Aorta (tissue), 5 donors: Measurements from ENCODE around the gene TLR3. TPM values are rescaled to one million over a fixed set of nuclear protein-coding genes. Genes with fewer than 3 reads are reported as not detected.

Source experiments
- ATAC-seq: fragments of 200-7000 bp; cut with Tn5 transposase; one replicate; pipeline ENCODE4 v1.9.1; 2022; ENCODE audit warnings: moderate library complexity; ENCODE audit not compliant: low FRiP score
- DNase-seq, 2 donors: peaks; one replicate each; pipeline ENCODE4 v3.0.0-alpha.2; 2020
- H3K27ac ChIP-seq, 2 donors: one replicate each; pipeline ENCODE4 v1.5.1; 2013; ENCODE audit warnings: low read length in 2 of 2, mild to moderate bottlenecking in 2 of 2, moderate library complexity in 2 of 2, control low read depth in 1 of 2, inconsistent platforms in 1 of 2, low read depth in 1 of 2
- H3K27me3 ChIP-seq, 2 donors: one replicate each; pipeline ENCODE4 v1.6.1; 2013; ENCODE audit warnings: control low read depth in 1 of 2, low read length in 1 of 2, mild to moderate bottlenecking in 1 of 2, moderate library complexity in 1 of 2; ENCODE audit not compliant: insufficient read depth in 2 of 2, control insufficient read depth in 1 of 2
- H3K36me3 ChIP-seq, 2 donors: one replicate each; pipeline ENCODE4 v1.6.1; 2013; ENCODE audit warnings: control low read depth in 1 of 2, low read length in 1 of 2, mild to moderate bottlenecking in 1 of 2; ENCODE audit not compliant: insufficient read depth in 2 of 2, control insufficient read depth in 1 of 2
- H3K4me1 ChIP-seq, 2 donors: one replicate each; pipeline ENCODE4 v1.6.1; 2013; ENCODE audit warnings: low read length in 2 of 2, control low read depth in 1 of 2, mild to moderate bottlenecking in 1 of 2, moderate library complexity in 1 of 2; ENCODE audit not compliant: insufficient read depth in 2 of 2, control insufficient read depth in 1 of 2
- H3K4me3 ChIP-seq, 2 donors: one replicate each; pipeline ENCODE4 v1.5.1; 2013; ENCODE audit warnings: low read length in 2 of 2, control low read depth in 1 of 2, mild to moderate bottlenecking in 1 of 2
- H3K9me3 ChIP-seq: one replicate; pipeline ENCODE4 v1.6.1; 2013; ENCODE audit warnings: mild to moderate bottlenecking, low read length; ENCODE audit not compliant: control insufficient read depth
- WGBS, 2 donors: extraction: QIAGEN DNeasy Blood & Tissue Kit; methylation state at CpG; one replicate each; pipeline ENCODE4 v1.1.7; 2013; 5-methylcytosine and 5-hydroxymethylcytosine counted together
- intact Hi-C, 2 donors: fragments of 100-400 bp; cut with DNase I; formaldehyde crosslinking; loops; one replicate each; pipeline versions ENCODE4 v1.14.2 to v1.15.0; 2022
- polyA plus RNA-seq, 2 donors: library from polyadenylated mRNA; stranded (reverse); fragments of 200-250 nt; gene quantifications; one replicate each; pipeline ENCODE4 v1.2.3, GENCODE V29; 2013
- total RNA-seq, 2 donors: library from RNA; stranded (reverse); fragmentation: NEBNext Ultra II Directional; extraction: Animal tissue kit (Norgen Biotek cat#: 25700); gene quantifications; one replicate each; pipeline ENCODE4 v1.2.1, GENCODE V29; 2021
- donor health status: healthy with polysubstance abuse.
- donor health status: Bipolar disorder and iron deficiency.
- donor health status: DM: no; HTN: no; CAD: no.
- donor health status: DM: no; HTN: no; CAD: no.
- donor health status: DM: yes; HTN: yes; CAD: no.

Gene TLR3
- total and polyA plus RNA-seq, 4 donors: 2.0 to 14.9 (median 4.2) TPM

DNA sequence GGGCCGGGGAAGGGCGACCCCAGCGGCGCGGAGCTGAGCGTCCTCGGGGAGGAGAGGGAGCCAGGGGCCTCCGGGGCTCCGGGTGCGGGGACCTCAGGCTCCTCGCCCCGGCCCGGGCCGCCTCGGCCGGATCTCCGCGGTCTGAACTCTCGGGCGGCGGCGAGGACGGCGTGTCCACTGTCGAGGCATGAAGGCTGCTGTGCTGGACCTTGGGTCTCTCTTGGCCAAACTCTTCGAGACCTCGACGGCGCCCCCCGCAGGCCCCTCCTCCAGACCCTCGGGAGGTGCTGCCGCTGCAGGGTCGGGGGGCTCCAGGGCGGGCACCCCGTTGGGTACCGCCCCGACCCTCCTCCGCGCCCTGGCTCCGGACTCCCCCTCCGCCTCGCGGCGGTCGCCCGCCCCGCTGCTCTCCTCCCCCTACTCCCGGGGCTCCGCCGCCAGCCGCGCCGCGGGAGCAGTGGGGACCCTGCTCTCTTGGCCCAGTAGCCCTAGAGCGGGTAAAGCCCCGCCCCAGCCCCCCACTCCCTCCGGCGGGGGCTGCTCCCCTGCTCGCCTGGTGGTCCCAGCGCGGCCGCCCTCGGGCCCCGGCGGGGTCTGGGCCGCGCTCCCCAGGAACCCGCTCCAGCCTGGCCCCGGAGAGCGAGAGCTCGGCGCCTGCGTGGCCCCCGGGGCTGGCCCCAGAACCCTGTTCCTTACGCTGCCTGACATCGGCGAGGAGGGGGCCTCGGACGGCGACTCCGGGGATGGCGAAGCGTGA lies 36.1 kb downstream of the TLR3 start:
- ATAC-seq (peak; percentile 49), DNase-seq (peak in 1 of 2 donors; percentile 78)
- Histone ChIP-seq H3K36me3 (no peaks in the 10 kb centered on the region), H3K27ac (no peak overlapping the region), H3K4me1 (no peaks in the 10 kb centered on the region), H3K4me3 (peak overlapping the region; percentile 0 to 34), H3K9me3 (no peaks in the 10 kb centered on the region), H3K27me3 (no peaks in the 10 kb centered on the region)
- intact Hi-C loops: no loop called here
- 2% methylated on average over 53 to 83 of the region's 83 CpGs for WGBS, 2 donors

DNA sequence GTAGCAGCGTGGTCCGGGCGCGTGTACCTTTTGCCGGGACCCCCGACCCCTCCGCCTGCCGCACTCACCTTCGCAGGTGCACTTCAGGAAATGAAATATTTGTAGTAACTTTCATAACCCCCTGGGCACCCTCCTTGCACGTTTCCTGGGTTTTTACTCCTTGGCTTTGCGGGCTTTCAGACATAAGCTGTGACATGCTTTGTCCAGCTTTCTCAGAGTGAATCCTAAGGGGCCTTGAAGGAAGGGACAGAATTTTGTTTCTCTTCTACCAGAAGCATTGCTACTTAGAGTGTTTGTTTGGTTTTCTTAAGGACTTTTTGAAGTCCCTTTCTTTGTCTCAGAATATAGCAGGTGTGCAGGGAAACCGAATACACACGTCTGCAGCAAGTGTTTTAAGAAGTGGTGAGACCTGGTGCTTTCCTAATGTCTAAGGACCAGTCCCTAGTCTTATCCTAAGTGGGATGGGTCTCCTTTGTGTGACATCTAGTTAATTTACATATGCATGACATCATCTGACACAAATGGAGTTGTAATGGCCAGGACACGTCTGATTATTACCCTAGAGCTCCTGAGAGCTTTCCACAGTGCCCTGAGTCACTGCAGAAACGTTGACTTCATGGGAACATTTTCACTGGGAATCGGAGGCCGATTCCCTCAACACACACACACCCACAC lies 36.8 kb downstream of the TLR3 start:
- peak overlapping the region; percentile 0 to 34 for H3K4me3 ChIP-seq
- no peaks in the 10 kb centered on the region for H3K36me3 ChIP-seq
- WGBS, 2 donors: 26 to 30% methylated on average over 17 of the region's 17 CpGs
- ATAC-seq: no peak
- intact Hi-C loops: no loop called here
- no peaks in the 10 kb centered on the region for H3K27me3 ChIP-seq
- no peak overlapping the region for H3K27ac ChIP-seq
- no peaks in the 10 kb centered on the region for H3K4me1 ChIP-seq
- H3K9me3 ChIP-seq: no peaks in the 10 kb centered on the region
- no peak for DNase-seq

DNA sequence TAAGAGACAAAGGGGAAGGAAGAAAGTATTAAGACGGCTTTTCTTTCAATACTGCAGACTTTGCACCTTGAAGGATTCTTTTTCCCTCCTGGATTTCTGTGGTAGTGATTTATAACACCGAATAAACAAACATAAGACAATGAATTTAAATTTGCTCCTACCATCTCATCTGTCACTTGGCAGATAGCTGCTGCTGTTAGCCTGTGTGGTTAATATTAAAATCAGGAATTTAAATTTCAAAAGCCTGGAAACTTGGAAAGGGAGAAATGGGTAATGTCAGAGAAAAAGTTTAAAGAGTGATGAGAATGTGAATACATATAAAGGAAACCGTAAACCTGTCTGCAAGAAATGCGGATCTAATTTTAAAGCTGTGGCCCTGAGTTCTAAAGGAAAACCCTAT lies 39.0 kb downstream of the TLR3 start:
- no peak overlapping the region for H3K4me3 ChIP-seq
- ATAC-seq (no peak), DNase-seq (no peak)
- H3K4me1 ChIP-seq: no peaks in the 10 kb centered on the region
- H3K36me3 ChIP-seq: no peaks in the 10 kb centered on the region
- H3K27ac ChIP-seq: no peak overlapping the region
- 82 to 87% methylated on average over 4 of the region's 4 CpGs for whole genome bisulfite sequencing, 2 donors
- intact Hi-C loops: no loop called here
- H3K9me3 ChIP-seq: no peaks in the 10 kb centered on the region
- no peaks in the 10 kb centered on the region for H3K27me3 ChIP-seq

DNA sequence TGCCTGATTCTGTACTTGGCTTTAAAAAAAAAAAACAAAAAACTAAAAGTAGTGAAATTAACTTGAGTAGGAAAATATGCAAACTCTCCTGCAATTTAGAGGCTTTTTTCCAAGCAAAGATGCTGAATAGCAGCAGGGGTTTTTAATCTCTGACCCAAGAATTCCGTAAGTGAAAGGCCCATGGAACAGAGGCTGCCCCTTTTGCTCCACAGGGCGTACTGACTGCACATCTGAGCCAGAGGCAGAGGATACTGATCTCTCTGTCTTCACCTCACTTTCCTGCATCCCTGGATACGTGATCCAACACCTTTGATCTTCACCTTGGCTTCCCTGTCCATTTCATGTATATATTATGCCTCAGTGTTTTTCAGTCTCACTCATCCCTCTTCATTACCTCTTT lies 39.4 kb downstream of the TLR3 start:
- Histone ChIP-seq H3K36me3 (no peaks in the 10 kb centered on the region), H3K27me3 (no peaks in the 10 kb centered on the region), H3K27ac (no peak overlapping the region), H3K9me3 (no peaks in the 10 kb centered on the region), H3K4me3 (no peak overlapping the region), H3K4me1 (no peaks in the 10 kb centered on the region)
- WGBS, 2 donors: 84 to 93% methylated on average over 3 of the region's 3 CpGs
- intact Hi-C loops: no loop called here
- DNase-seq (no peak), ATAC-seq (no peak)

DNA sequence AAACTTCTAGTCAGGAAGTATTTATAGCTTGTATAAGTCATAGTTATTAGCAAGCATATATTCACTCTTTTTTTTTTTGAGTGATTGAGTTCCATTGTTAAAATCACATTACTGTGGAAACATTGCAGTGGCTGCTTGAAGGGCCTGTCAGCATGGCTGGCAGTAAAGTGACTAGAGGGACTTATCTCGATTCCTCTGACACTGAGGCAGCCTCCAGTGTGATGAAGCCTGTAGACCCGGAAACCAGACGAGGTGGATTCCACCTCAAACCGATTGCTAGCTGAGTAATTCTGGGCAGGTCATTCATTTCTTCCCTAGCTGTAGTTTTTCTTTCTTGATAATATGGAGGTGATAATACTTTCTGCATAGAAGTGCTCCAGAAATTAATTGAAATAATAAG lies 40.3 kb downstream of the TLR3 start:
- Histone ChIP-seq H3K4me1 (no peaks in the 10 kb centered on the region), H3K4me3 (no peak overlapping the region), H3K27me3 (no peaks in the 10 kb centered on the region), H3K36me3 (no peaks in the 10 kb centered on the region), H3K27ac (no peak overlapping the region), H3K9me3 (no peaks in the 10 kb centered on the region)
- DNase-seq: no peak
- ATAC-seq: no peak
- intact Hi-C loops: no loop called here
- 76 to 81% methylated on average over 4 of the region's 4 CpGs for WGBS, 2 donors

DNA sequence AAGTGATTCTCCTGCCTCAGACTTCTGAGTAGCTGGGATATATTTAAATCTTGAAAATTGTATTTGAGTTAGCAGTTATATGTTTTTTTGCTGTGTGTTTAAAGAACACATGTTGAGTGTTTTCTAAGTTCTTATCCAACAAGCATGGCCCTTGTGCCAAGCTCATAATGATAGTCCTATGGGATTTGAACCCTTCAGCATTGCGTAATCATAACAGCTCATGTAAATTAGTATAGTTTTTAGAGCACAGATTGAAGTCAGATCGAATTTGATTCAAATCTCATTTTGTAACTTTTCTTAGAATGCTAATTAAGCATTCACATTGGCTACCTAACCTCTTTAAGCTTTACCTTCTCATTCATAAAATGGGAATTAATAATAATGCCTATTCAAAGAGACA lies 47.7 kb downstream of the TLR3 start:
- H3K27me3 ChIP-seq: no peaks in the 10 kb centered on the region
- DNase-seq (no peak), ATAC-seq (no peak)
- H3K9me3 ChIP-seq: no peaks in the 10 kb centered on the region
- intact Hi-C loops: no loop called here
- H3K4me3 ChIP-seq: no peak overlapping the region
- WGBS, 2 donors: 87 to 91% methylated on average over 2 of the region's 2 CpGs
- H3K36me3 ChIP-seq: no peaks in the 10 kb centered on the region
- H3K27ac ChIP-seq: no peak overlapping the region
- no peaks in the 10 kb centered on the region for H3K4me1 ChIP-seq

DNA sequence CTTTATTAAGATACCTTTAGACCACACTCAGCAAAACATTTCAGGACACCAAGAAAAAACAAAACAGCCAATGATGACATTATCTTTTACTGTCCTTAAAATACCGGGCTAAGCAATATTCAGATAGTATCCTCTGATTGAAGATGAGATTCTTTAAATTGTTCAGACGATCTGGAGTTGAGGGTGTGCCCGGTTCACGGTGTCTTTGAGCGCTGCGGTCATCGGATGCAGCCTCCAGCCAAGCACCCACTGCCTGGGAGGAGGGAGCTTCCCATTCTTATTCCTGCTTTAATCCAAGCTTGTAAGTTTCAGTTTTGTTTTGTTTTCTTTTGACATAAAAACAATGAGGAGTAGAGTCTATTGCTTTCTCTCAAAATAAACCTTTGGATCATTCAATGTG lies 49.6 kb downstream of the TLR3 start:
- Histone ChIP-seq H3K27ac (no peak overlapping the region), H3K9me3 (no peaks in the 10 kb centered on the region), H3K36me3 (no peaks in the 10 kb centered on the region), H3K4me1 (no peaks in the 10 kb centered on the region), H3K27me3 (no peaks in the 10 kb centered on the region), H3K4me3 (no peak overlapping the region)
- WGBS, 2 donors: 57 to 64% methylated on average over 7 of the region's 7 CpGs
- intact Hi-C loops: no loop called here
- ATAC-seq (no peak), DNase-seq (no peak)

DNA sequence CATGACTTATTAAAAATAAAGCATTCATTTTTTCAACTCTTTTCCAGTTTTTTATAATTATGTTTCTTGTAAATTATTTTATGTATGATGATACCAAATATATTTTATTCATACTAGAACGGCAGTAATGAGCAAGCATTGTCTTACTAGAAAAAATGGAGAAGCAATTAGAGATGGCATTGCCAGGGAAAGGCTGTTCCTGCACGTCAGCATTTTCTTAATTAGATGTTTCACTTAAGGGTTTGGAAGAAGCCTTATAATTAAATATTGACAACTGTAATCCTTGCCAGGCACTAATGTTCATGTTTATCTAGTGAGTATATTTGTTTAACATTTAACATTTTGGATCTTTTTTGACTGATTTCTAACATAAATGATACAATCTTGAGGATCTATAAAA lies 52.1 kb downstream of the TLR3 start:
- intact Hi-C loops: no loop called here
- DNase-seq: no peak

DNA sequence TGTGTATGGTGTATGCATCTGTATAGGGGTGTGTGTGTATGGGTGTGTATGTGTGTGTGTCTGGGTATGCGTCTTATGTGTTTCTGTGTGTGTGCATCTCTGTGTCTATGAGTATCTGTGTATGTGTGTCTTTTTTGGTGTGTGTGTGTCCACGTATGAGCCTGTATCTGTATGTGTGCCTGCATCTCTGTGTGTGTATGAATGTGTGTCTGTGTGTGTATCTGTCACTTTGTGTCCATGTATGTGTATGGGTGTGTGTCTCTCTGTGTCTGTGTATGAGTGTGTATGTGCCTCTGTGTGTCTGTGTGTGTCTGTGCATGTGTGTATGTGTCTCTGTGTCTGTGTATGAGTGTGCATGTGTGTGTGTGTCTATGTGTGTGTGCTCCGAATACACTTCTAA lies 59.9 kb downstream of the TLR3 start:
- H3K4me1 ChIP-seq: no peaks in the 10 kb centered on the region
- DNase-seq (no peak), ATAC-seq (no peak)
- no peaks in the 10 kb centered on the region for H3K36me3 ChIP-seq
- H3K9me3 ChIP-seq: no peaks in the 10 kb centered on the region
- intact Hi-C loops: no loop called here
- H3K4me3 ChIP-seq: no peak overlapping the region
- WGBS, 2 donors: 93% methylated on average over 3 of the region's 3 CpGs
- H3K27me3 ChIP-seq: no peaks in the 10 kb centered on the region
- no peak overlapping the region for H3K27ac ChIP-seq

More for the DNA sequence above, 52.1 kb downstream of the TLR3 start:
- ATAC-seq: no peak
- H3K27me3 ChIP-seq: no peaks in the 10 kb centered on the region
- 90 to 92% methylated on average over 2 of the region's 2 CpGs for WGBS, 2 donors
- H3K36me3 ChIP-seq: no peaks in the 10 kb centered on the region
- no peaks in the 10 kb centered on the region for H3K9me3 ChIP-seq
- no peak overlapping the region for H3K27ac ChIP-seq
- H3K4me1 ChIP-seq: no peaks in the 10 kb centered on the region
- no peak overlapping the region for H3K4me3 ChIP-seq
